IPS DF 6.9 (cell line): ENCODE data around the gene SERPINI1.

Experiments
- DNase-seq: peaks from one replicate; pipeline ENCODE4 v3.0.0-alpha.2; 2013; ENCODE audit warnings: low read depth, low spot score
- H3K27ac ChIP-seq: one replicate; pipeline ENCODE4 v1.5.1; 2013; ENCODE audit warnings: low read length, control low read depth
- H3K27me3 ChIP-seq: 2 replicates; pipeline ENCODE4 v1.6.1; 2013; ENCODE audit warnings: mild to moderate bottlenecking, low read length; ENCODE audit not compliant: control insufficient read depth, insufficient read depth
- H3K36me3 ChIP-seq: 2 replicates; pipeline ENCODE4 v1.6.1; 2013; ENCODE audit warnings: low read length; ENCODE audit not compliant: control insufficient read depth, insufficient read depth
- H3K4me1 ChIP-seq: 2 replicates; pipeline ENCODE4 v1.6.1; 2013; ENCODE audit warnings: low read length; ENCODE audit not compliant: control insufficient read depth, insufficient read depth
- H3K4me3 ChIP-seq: 2 replicates; pipeline ENCODE4 v1.5.1; 2013; ENCODE audit warnings: mild to moderate bottlenecking, low read length
- H3K9me3 ChIP-seq: 2 replicates; pipeline ENCODE4 v1.6.1; 2013; ENCODE audit warnings: low read length, inconsistent platforms; ENCODE audit not compliant: control insufficient read depth, insufficient read depth
- WGBS: extraction: QIAGEN DNeasy Blood & Tissue Kit; methylation state at CpG from one replicate; pipeline ENCODE4 v1.1.7; 2013; ENCODE audit warnings: mixed read lengths, missing lambda C conversion rate; ENCODE audit not compliant: insufficient read length, insufficient coverage; 5-methylcytosine and 5-hydroxymethylcytosine counted together

Gene SERPINI1, protein sequence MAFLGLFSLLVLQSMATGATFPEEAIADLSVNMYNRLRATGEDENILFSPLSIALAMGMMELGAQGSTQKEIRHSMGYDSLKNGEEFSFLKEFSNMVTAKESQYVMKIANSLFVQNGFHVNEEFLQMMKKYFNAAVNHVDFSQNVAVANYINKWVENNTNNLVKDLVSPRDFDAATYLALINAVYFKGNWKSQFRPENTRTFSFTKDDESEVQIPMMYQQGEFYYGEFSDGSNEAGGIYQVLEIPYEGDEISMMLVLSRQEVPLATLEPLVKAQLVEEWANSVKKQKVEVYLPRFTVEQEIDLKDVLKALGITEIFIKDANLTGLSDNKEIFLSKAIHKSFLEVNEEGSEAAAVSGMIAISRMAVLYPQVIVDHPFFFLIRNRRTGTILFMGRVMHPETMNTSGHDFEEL

DNA sequence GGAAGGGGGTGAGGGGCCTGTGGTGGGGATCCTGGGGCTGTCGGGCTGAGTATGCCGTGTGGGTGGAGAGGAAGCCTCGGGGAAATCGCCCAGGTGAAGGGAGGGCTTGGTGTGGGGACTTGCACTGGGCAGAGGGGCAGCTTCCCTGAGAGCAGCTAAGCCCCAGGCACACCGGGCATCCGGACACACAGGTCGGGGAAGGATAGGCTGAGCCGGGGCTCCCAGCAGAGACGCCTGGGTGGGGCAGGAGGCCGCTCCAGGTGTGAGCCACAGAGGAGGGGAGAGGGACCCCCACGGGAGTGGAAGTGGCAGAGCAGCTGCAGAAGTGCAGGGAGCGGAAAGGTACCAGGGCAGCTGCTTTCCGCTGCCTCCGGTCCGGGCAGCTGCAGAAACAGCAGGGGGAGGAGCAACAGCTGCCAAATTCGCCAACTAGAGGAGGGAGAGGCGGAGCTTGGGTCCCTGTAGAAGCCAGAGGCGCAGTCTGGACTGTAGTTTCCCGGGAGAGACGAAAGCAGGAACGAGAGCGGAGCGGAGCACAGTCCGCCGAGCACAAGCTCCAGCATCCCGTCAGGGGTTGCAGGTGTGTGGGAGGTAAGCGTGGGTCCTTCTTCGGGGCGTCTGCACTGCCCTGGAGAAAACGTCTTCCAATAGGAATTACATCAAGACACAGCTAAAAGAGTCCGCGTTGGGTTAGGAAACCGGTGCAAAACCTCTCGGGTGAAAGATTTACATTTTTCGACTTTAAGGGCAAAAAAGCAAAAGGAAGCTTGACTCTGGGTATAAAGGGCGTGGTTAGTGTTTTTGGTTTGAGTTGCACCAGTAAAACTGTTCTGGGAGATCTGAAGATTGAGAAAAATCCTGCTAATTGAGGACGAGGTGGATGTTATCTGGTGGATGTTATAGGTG lies at the start of gene SERPINI1:
Gene SERPINI1 (plus strand): TSS at position 489 of the 906 bp plus-strand sequence. CDS start 53,408 bp downstream, outside the sequence.
- no peaks in the 10 kb centered on the region for H3K27me3 ChIP-seq
- DNase-seq = peak; percentile 93
- H3K4me3 ChIP-seq = peak within 1 kb of the TSS; percentile 84
- H3K36me3 ChIP-seq = no peaks in the 10 kb centered on the region
- H3K27ac ChIP-seq = no peak within 1 kb of the TSS
- no peaks in the 10 kb centered on the region for H3K9me3 ChIP-seq
- no CpG with 5 or more reads among the region's 37 CpGs for WGBS
- H3K4me1 ChIP-seq = no peaks in the 10 kb centered on the region

DNA sequence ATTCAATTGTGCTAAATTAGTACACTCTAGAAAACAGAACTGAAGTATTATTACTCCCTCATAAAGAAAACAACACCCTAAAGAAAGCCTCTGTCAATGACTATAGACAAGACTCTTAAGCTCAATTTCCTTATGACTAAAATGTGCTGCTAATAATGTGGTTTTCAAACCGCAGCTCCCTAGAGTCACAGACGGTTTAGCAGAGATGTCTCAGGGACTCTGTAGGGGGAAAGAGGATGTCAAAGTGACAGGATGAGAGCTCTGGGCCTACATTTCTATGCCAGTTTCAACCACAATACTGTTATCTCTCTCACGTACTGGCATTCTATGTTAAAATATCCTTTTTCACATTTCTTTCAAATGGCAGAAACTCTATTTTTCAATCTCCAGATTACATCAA lies 44.2 kb upstream of the SERPINI1 start:
- WGBS = no CpG with 5 or more reads among the region's 3 CpGs
- Histone ChIP-seq H3K9me3 (no peaks in the 10 kb centered on the region), H3K27me3 (no peaks in the 10 kb centered on the region), H3K36me3 (peaks cover 3% of the 10 kb centered on the region; the same call in 1 of the 2 replicates), H3K27ac (no peak overlapping the region), H3K4me1 (no peaks in the 10 kb centered on the region; the same call in 1 of the 2 replicates), H3K4me3 (no peak overlapping the region)
- no peak for DNase-seq

DNA sequence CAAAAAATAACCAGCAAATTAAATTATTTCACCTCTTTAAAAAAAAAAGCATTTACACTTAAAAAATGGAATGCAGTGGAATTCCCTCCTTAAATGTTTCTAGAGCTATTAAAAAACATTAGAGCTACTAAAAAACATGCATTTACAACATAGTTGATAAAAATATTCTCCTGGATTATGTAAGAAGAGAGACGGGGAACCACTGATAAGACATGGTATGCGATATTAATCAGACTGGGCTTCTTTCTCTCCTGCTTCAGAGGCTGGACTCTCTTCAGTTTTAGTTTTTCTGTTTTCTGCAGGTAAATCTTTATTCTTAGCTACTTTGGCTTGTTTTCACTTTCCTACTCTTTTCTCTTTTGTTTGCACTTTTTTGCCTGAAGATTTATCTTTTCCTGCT lies 41.4 kb upstream of the SERPINI1 start:
- H3K27me3 ChIP-seq = no peaks in the 10 kb centered on the region
- no peak for DNase-seq
- H3K36me3 ChIP-seq = peaks cover 3% of the 10 kb centered on the region; the same call in 1 of the 2 replicates
- H3K27ac ChIP-seq = no peak overlapping the region
- H3K9me3 ChIP-seq = no peaks in the 10 kb centered on the region
- no peak overlapping the region for H3K4me3 ChIP-seq
- no peaks in the 10 kb centered on the region; the same call in 1 of the 2 replicates for H3K4me1 ChIP-seq
- WGBS = no CpG with 5 or more reads among the region's 2 CpGs

DNA sequence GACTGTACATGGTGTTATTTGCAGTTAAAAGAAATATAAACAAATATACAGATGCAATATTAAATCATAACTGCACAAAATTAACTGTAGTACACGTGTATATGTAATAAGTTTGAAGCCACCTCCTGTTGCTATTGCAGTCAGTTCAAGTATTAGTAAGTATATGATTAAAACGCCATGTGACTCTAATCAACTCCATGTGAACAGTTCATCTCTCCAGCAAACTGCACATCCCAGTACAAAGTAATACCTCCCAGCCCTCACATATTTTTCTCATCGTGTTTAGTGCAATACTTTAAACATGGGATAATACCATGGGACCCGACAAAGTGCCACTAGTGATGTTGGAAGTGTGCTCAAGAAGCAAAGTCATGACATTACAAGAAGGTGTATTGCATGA lies 35.5 kb upstream of the SERPINI1 start:
- no peaks in the 10 kb centered on the region for H3K4me1 ChIP-seq
- no peaks in the 10 kb centered on the region for H3K27me3 ChIP-seq
- H3K36me3 ChIP-seq = no peaks in the 10 kb centered on the region
- H3K4me3 ChIP-seq = no peak overlapping the region
- DNase-seq = no peak
- H3K9me3 ChIP-seq = no peaks in the 10 kb centered on the region
- WGBS = no CpG with 5 or more reads among the region's 4 CpGs
- H3K27ac ChIP-seq = no peak overlapping the region

DNA sequence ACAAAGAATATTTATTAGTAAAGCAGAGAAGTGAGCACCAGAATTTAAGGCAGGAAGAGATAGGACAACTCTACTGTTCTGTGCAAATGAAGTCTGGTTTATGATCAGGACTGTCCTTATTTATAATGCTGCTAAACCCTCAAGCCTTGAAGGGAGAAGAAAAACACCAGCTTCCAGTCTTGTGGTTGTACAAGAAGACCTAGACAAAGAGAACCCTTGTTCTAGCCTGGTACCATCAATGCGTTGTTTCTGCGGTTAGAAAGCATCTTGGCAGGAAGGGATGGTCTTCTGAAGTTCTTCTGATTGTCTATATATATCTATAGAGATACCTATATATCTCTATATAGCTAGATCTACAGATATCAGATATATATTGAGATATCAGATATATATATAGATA lies 34.6 kb upstream of the SERPINI1 start:
- no peaks in the 10 kb centered on the region for H3K9me3 ChIP-seq
- WGBS = no CpG with 5 or more reads among the region's 2 CpGs
- DNase-seq = no peak
- no peaks in the 10 kb centered on the region for H3K27me3 ChIP-seq
- no peaks in the 10 kb centered on the region for H3K36me3 ChIP-seq
- no peak overlapping the region for H3K4me3 ChIP-seq
- no peaks in the 10 kb centered on the region for H3K4me1 ChIP-seq
- H3K27ac ChIP-seq = no peak overlapping the region

DNA sequence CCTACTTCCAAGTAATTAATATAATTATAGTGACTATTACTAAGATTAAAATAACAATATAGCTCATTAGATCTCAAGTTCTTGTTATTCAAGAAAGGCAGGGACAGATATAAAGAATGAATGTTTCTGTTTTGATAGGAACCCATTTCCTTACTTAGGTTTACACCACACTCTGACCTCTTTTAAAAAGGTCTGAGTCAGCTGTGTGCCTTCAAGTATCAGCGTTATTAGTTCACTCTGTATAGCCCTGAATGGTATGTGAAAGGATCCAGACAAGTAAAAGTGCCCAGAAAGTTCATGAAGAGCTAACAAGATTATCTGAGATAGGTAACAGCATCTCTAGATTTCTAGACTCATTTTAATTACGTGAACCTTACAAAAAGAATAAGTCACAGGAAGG lies 29.7 kb upstream of the SERPINI1 start:
- no peaks in the 10 kb centered on the region for H3K9me3 ChIP-seq
- no CpG with 5 or more reads among the region's 2 CpGs for WGBS
- no peak overlapping the region for H3K27ac ChIP-seq
- no peaks in the 10 kb centered on the region for H3K27me3 ChIP-seq
- H3K36me3 ChIP-seq = 0 out of 2 replicates have a peak, but pooled peaks cover 3% of the 10 kb centered on the region
- DNase-seq = no peak
- no peak overlapping the region for H3K4me3 ChIP-seq
- no peaks in the 10 kb centered on the region for H3K4me1 ChIP-seq

DNA sequence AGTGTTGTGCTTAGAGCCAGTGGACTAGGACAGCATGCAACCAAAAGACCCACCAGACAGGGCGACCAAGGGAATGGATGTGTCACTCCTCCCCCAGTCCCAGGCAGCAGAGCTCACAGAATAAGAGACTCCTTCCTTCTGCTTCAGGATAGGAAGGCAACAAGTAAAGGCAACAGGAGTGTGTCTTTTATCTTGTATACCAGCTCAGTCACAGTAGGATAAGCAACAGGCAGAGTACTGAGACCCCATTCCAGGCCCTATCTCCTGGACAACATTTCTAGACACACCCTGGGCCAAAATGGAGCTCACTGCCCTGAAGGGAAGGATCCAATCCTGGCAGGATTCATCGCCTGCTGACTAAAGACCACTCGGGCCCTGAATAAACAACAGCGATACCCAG lies 25.8 kb upstream of the SERPINI1 start:
- Histone ChIP-seq H3K9me3 (no peaks in the 10 kb centered on the region), H3K36me3 (0 out of 2 replicates have a peak, but pooled peaks cover 3% of the 10 kb centered on the region), H3K4me1 (no peaks in the 10 kb centered on the region), H3K27ac (no peak overlapping the region), H3K4me3 (no peak overlapping the region), H3K27me3 (no peaks in the 10 kb centered on the region)
- WGBS = no CpG with 5 or more reads among the region's 4 CpGs
- DNase-seq = no peak

DNA sequence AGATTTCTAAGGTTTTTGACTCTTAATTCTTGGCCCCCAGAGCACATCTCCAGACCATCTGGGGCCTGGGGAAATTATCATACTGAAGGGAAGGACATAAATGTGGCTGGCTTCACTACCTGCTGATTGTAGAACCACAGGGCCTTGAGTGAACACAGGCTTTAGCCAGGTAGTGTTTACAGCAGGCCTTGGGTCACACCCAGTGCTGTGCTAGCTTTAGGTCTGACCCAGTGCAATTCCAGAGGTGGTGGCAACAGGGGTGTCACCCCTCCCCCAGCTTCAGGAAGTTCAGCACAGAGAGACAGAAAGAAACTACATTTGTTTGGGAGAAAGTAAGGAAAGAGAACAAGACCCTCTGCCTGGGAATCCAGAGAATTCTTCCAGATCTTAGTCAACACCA lies 25.0 kb upstream of the SERPINI1 start:
- Histone ChIP-seq H3K36me3 (0 out of 2 replicates have a peak, but pooled peaks cover 3% of the 10 kb centered on the region), H3K27ac (no peak overlapping the region), H3K4me1 (no peaks in the 10 kb centered on the region)

DNA sequence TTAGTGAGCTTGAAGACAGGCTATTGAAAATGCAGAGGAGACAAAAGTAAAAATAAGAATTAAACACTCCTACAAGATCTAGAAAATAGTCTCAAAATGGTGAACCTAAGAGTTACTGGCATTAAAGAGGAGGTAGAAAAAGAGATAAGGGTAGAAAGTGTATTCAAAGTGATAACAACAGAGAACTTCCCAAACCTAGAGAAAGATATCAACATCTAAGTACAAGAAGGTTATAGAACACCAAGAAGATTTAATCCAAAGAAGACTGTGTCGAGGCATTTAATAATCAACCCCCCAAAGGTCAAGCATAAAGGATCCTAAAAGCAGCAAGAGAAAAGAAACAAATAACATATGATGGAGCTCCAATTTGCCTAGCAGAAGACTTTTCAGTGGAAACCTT lies 24.1 kb upstream of the SERPINI1 start:
- H3K4me1 ChIP-seq = no peaks in the 10 kb centered on the region
- no peaks in the 10 kb centered on the region for H3K9me3 ChIP-seq
- no peak overlapping the region for H3K4me3 ChIP-seq
- H3K27ac ChIP-seq = no peak overlapping the region
- H3K27me3 ChIP-seq = no peaks in the 10 kb centered on the region
- DNase-seq = no peak
- H3K36me3 ChIP-seq = 0 out of 2 replicates have a peak, but pooled peaks cover 3% of the 10 kb centered on the region
- no CpG with 5 or more reads among the region's 1 CpG for WGBS

More for the DNA sequence above, 25.0 kb upstream of the SERPINI1 start:
- Histone ChIP-seq H3K27me3 (no peaks in the 10 kb centered on the region), H3K4me3 (no peak overlapping the region), H3K9me3 (no peaks in the 10 kb centered on the region)
- no peak for DNase-seq

DNA sequence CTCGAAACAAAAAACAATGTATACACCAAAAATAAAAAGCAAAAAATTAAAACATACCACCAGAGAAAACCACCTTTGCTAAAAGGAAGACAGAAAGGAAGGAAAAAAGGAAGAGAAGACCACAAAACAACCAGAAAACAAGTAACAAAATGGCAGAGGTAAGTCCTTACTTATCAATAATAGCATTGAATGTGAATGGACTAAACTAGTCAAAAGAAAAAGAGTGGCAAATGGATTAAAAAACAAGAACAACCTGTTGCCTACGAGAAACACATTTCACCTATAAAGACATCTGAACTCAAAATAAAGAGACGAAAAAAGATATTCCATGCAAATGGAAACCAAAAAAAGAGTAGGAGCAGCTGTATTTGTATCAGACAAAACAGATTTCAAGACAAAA lies 23.1 kb upstream of the SERPINI1 start:
- WGBS = no CpG with 5 or more reads among the region's 3 CpGs
- H3K36me3 ChIP-seq = 0 out of 2 replicates have a peak, but pooled peaks cover 3% of the 10 kb centered on the region

More for the DNA sequence above, 23.1 kb upstream of the SERPINI1 start:
- Histone ChIP-seq H3K27me3 (no peaks in the 10 kb centered on the region), H3K4me1 (no peaks in the 10 kb centered on the region), H3K4me3 (no peak overlapping the region), H3K9me3 (no peaks in the 10 kb centered on the region), H3K27ac (no peak overlapping the region)
- DNase-seq = no peak
